Ecto neural progenitor cell (in vitro differentiated cells): ENCODE measurements around the gene CLPTM1L.
"Not testable (repeated sequence)": the region's sequence is repeated elsewhere in the genome, so short reads cannot be mapped to it uniquely, and the experiment has no call there.

ENCODE experiments used
- DNase-seq: peaks from one replicate; pipeline ENCODE4 v3.0.0-alpha.2; 2018; ENCODE audit warnings: low spot score

Gene CLPTM1L

GRCh38 chr5:1339818-1340210 lies 5.1 kb downstream of the CLPTM1L start:
- not testable (repeated sequence) for DNase-seq

GRCh38 chr5:1339139-1339817 lies 5.6 kb downstream of the CLPTM1L start:
- not testable (repeated sequence) for DNase-seq

- no peak for DNase-seq
Measured at GRCh38 chr5:1338506-1339070, 6.3 kb downstream of the CLPTM1L start.

GRCh38 chr5:1338196-1338490 lies 6.8 kb downstream of the CLPTM1L start:
- no peak for DNase-seq

DNA sequence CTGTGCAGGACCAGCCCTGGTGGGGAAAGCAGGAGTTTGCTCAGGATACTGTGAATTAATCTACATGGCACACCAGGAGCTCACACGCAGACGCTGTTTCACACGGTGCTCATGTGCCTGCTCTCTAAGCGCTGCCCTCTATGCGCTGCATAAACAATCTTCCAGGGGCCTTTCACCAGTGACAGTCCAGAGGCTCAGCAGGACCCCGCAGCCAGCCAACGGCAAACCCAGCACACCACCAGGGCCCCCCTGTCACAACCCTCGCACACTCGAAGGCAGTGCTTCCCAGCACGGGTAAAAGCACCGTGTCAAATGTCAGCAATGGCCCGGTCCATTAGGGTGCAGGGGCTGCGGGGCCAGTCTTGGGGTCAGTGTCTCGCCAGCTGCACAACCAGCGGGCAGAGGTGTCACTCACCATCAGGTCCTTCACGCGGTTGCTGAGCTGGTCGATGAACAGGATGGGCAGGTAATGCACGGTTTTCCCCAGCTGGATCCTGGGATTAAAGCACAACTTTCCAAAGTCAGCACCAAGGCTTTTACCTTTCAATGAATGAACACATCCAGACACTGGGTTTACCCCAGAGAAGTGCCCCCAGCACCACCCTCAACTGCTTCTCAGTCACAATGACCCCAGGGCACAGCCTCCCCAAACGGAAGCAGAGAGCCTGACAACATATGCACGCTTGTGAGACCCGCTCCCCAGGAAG lies 7.3 kb downstream of the CLPTM1L start:
- no peak for DNase-seq

DNA sequence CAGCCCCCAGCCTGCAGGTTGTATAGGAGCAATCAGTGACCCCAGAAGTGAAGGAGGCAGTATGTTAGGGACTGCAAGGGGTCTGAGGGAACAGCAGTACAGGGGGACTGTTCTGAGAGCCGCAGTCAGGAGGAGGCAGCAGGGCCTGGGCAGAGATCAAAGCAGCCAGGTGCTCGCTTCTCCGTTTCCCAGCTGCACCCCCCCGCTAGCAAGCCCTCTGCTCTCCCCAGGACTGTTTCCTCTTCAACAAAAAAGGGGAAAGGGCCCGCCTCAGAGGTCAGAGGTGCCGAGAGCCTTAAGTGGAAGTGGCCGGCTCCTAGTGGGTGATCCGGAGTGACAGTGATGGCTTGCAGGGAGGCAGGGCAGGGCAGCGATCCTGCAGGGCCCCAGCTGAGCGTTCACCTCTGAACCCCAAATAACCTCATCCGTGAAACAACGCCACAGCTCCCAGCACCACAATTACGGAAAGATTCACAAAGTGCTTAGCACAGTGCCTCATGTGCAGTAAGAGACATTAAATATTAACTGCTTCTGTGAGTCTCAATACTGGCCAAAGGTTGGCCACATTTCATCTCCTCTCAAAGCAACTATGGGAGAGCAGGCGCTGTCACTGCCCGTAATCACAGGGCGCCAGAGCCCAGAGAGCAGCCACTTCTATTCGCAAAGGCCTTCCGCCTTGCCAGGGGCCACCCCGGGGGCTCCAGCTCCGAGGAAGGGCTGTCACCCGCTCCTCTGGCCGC lies 8.0 kb downstream of the CLPTM1L start:
- DNase-seq: no peak

DNA sequence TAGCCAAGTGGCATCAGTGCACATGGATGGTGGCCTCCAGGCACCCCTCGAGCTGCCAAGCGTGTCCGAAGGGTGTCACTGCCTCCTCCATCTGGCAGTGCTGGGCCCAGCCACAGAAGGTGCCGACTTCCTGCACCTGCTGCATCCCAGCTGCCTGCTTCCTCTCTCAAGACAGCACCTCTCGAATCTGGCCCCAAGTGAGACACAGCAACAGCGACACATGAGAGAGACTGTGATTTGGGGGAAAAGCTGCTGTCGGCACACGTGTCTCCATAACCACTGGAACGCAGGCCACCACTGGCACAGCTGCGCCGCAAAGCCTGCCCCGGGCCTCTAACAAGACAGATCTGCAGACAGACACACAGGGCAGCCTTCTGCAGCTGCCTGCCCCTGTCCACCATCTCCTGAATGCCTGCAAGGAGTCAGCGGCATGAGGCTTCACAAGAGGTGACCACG lies 8.8 kb downstream of the CLPTM1L start:
- no peak for DNase-seq

GRCh38 chr5:1335540-1336095 lies 9.3 kb downstream of the CLPTM1L start:
- DNase-seq: no peak

DNA sequence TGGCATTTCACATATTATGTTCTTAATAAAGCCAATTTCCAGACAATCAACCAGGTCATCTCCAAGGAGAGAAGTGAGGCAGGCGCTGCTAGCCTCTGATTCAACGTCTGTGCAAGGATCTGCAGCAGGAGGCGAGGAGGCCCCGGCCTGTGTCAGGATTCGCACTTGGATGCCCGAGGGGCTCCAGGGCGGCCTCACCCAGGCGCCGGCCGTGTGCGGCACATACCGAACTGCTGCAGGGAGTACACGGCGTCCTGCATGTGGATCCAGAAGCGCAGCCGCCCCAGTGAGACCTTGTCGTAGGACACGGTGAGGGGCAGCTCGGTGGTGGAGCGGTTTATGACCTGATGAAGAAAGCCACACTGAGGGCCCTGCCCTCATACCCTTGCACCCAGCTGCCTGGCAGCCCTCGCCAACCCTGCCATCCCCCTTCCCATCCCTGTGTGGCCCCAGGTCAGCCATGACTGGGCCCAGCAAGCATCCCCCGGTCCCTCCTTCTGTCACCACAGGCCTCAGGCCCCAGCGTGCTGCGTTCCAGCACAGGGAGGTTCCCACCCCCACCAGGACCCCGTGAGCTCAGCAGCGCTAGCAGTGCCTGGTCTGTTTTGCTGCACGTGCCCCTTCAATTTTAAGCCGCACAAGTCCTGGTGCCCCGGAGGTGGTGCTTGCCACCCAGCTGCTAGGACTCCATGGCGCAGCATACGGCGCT lies 9.9 kb downstream of the CLPTM1L start:
- no peak for DNase-seq

DNA sequence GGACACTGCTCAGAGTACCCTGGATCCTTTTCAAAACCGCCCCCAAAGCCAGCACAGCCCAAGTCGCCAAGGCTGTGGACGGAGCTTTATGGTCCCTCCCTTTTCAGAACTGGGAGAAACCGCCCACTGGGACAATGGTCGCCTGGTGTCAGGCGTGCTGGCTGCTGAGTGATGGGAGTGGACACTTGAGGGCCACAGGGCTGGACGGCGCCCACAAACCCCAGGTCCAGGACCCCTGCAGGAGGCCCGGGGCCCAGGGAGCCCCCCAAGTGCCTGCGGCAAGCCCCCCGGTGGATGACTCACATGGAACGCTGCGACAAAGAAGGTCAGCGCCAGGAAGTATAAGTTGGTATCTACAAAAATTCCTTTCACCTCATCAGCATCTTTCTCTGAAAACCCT lies 10.9 kb downstream of the CLPTM1L start:
- no peak for DNase-seq

GRCh38 chr5:1333286-1333685 lies 11.6 kb downstream of the CLPTM1L start:
- DNase-seq: not testable (repeated sequence)

DNA sequence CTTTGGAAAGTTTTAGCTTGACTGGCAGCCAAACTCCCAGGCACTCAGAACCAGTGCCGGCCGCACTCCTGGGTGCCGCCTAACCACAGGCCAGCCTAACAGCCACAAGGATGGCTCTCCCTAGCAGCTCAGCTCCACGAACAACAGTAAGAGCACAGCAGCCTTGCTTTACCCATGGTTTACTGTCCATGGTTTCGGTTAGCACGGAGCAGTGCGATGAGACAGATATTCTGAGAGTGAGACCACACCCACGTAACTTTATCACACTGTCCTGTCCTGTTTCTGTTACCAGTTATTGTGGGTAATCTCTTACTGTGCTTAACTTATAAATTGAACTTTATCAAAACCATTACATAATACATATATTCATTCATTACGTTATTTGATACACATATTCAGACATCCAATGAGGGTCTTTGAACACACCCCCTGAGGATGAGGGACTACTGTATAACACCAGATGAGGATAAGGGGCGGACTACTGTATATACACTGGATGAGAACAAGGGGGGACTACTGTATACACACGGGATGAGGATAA lies 12.4 kb downstream of the CLPTM1L start:
- DNase-seq: no peak

DNA sequence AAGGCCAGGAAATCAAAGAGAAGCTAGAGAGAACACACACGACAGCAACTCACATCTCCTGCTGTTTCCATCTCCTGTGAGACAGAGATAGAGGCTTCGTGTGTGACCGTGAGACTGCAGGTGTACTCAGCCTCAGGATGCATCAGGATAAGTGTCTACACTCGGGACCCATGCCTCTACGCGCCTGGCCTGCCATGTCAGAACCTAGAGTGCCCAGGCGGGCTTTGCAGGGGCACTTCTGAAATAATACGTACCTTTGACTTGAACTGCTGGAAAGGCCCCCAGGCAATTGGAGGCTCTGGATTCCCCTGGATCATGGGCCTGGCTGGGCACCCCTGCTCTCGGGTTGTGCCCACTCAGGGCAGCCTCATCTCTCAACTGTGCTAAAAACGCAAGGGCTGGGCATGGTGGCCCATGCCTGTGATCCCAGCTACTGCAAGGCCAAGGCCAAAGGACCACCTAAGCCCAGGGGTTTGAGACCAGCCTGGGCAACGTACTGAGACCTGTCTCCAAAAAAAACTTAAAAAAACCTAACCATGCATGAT lies 13.0 kb downstream of the CLPTM1L start:
- DNase-seq: no peak

GRCh38 chr5:1330847-1331831 lies 13.8 kb downstream of the CLPTM1L start:
- DNase-seq: no peak

DNA sequence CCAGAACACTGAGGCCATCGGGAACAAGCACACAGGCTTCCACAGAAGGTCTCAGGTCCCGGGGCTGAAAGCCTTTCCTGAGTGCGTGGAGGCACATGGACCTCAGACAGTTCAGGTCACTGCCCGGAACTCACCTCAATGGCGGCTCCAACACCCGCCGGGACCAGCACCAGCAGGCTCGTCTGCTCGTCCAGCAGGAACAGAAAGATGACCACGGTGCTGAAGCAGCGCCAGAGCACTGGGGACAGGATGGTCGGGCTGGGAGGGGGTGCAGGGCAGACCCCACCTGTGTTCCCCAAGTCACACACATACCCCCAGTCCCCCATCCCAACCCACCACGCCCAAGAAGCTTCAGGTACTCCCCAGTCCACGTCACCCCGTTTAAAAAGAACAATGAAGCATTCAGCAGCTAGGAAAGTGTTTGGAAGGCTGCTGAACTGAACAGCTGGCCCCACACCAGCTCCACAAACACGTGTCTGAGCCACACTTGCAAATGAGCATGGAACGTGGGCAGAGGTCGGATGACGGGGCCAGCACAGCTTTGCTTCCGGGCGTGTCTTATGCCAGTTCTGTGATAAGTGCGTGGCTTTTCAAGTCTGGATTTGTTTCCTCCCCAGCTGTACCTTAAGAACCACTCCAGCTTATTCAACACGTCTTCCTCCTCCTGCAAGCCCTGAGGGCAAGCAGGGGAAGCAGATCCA lies 14.6 kb downstream of the CLPTM1L start:
- no peak for DNase-seq

DNA sequence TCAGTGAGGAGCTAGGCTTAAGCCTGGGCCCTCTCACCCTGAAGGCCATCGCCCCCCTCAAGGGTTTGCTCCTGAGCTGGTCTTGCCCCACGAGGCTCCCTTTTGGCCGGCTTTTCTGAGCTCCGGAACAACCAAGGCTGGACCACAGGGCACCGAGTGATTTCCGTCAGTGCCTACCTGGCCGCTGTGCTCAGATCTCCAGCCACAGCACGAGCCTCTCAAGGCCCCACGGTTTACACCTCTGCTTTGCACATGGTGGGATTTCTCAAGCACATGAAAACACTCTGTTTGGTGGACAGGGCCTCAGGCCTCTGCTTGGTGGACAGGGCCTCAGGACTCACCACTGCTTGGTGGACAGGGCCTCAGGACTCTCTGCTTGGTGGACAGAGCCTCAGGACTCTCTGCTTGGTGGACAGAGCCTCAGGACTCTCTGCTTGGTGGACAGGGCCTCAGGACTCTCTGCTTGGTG lies 15.8 kb downstream of the CLPTM1L start:
- DNase-seq: no peak

GRCh38 chr5:1328237-1329110 lies 16.4 kb downstream of the CLPTM1L start:
- DNase-seq: not testable (repeated sequence)
